Spleen (tissue), 11 donors: ENCODE results near the gene BHMT. TPM values are rescaled to one million over a fixed set of nuclear protein-coding genes. Genes with fewer than 3 reads are reported as not detected.

Experiments
- DNase-seq: peaks from one replicate; pipeline ENCODE4 v3.0.0-alpha.2; 2020
- H3K27ac ChIP-seq, 8 donors: fragments of 200-600 bp; sonication (generic) in 7 of 8; 1 replicate in 4 of 8; 2 replicates in 4 of 8; pipeline versions ENCODE4 v1.5.0 to v1.8.0; 2016 to 2021; ENCODE audit warnings: inconsistent platforms in 4 of 8, mild to moderate bottlenecking in 4 of 8, moderate library complexity in 1 of 8
- H3K27me3 ChIP-seq, 7 donors: fragments of 200-600 bp; sonication (generic) in 6 of 7; replicated peaks in 1 of 7; 1 replicate in 4 of 7; 2 replicates in 3 of 7; pipeline versions ENCODE4 v1.5.0 to v1.8.0; 2016 to 2021; ENCODE audit warnings: inconsistent platforms in 3 of 7, mild to moderate bottlenecking in 1 of 7
- H3K36me3 ChIP-seq, 6 donors: fragments of 200-600 bp; sonication (generic) in 5 of 6; 1 replicate in 4 of 6; 2 replicates in 2 of 6; pipeline versions ENCODE4 v1.5.0 to v1.8.0; 2016 to 2021; ENCODE audit warnings: inconsistent platforms in 2 of 6
- H3K4me1 ChIP-seq, 6 donors: fragments of 200-600 bp; sonication (generic) in 5 of 6; 1 replicate in 3 of 6; 2 replicates in 3 of 6; pipeline versions ENCODE4 v1.5.0 to v1.8.0; 2016 to 2021; ENCODE audit warnings: inconsistent platforms in 3 of 6
- H3K4me3 ChIP-seq, 8 donors: fragments of 200-600 bp; sonication (generic) in 7 of 8; 1 replicate in 4 of 8; 2 replicates in 4 of 8; pipeline versions ENCODE4 v1.5.0 to v1.8.0; 2016 to 2021; ENCODE audit warnings: inconsistent platforms in 4 of 8, mild to moderate bottlenecking in 4 of 8, moderate library complexity in 2 of 8
- H3K9me3 ChIP-seq, 8 donors: fragments of 200-600 bp; sonication (generic) in 7 of 8; 1 replicate in 4 of 8; 2 replicates in 4 of 8; pipeline versions ENCODE4 v1.5.0 to v1.8.0; 2016 to 2021; ENCODE audit warnings: inconsistent platforms in 4 of 8
- CTCF ChIP-seq, 11 experiments: fragments of 200-600 bp in 7 of 11; fragments of 450-650 bp in 4 of 11; sonication (generic) in 4 of 11; IDR thresholded peaks in 8 of 11; conservative IDR thresholded peaks in 3 of 11; 1 replicate in 7 of 11; 2 replicates in 4 of 11; pipeline versions ENCODE4 v1.4.0 to v1.8.0; 2016 to 2021; ENCODE audit warnings: antibody characterized with exemption in 11 of 11, inconsistent platforms in 4 of 11, mild to moderate bottlenecking in 1 of 11
- POLR2A ChIP-seq, 3 donors: fragments of 450-650 bp; IDR thresholded peaks; one replicate each; pipeline ENCODE4 v1.5.1; 2017; ENCODE audit warnings: antibody characterized with exemption in 3 of 3, mild to moderate bottlenecking in 1 of 3
- POLR2AphosphoS5 ChIP-seq, 3 donors: sonication (generic); formaldehyde crosslinking; IDR thresholded peaks; one replicate each; pipeline ENCODE4 v1.5.1; 2017; ENCODE audit warnings: antibody characterized with exemption in 3 of 3
- WGBS, 5 donors: extraction: QIAGEN DNeasy Blood & Tissue Kit in 3 of 5; methylation state at CpG; one replicate each; pipeline versions ENCODE4 v1.1.5 to v1.1.7; 2013 to 2018; 5-methylcytosine and 5-hydroxymethylcytosine counted together
- intact Hi-C: fragments of 100-400 bp; cut with DNase I; formaldehyde crosslinking; loops from one replicate; pipeline ENCODE4 v1.15.0; 2023; ENCODE audit warnings: low total_unique reads
- polyA plus RNA-seq, 3 donors: library from polyadenylated mRNA; stranded (reverse); fragments of 200-250 nt; gene quantifications; one replicate each; pipeline ENCODE4 v1.2.1, GENCODE V29; 2013
- total RNA-seq, 7 donors: library from RNA; depleted of rRNA in 3 of 7; stranded (reverse); fragments of >200 nt in 3 of 7; fragmentation: NEBNext Ultra II Directional in 4 of 7; extraction: Animal tissue kit (Norgen Biotek cat#: 25700) in 4 of 7; gene quantifications; one replicate each; pipeline versions ENCODE4 v1.1.0 to v1.2.1, GENCODE V29; 2016 to 2021
- donor health status: healthy with polysubstance abuse.
- donor health status: DM: no; HTN: no; CAD: no; lungs with moderate emphysema.
- donor health status: DM: no; HTN: no; CAD: no.
- donor health status: Bipolar disorder and iron deficiency.
- donor health status: healthy.
- donor health status: DM: no; HTN: no; CAD: no.
- donor health status: DM: yes; HTN: yes; CAD: no.

Gene BHMT
- total and polyA plus RNA-seq, 10 donors: not detected

- no peaks in the 10 kb centered on the region for H3K9me3 ChIP-seq
- DNase-seq: no peak
- no peaks in the 10 kb centered on the region for H3K4me1 ChIP-seq
- no peak overlapping the region for H3K27ac ChIP-seq
- H3K27me3 ChIP-seq: no peaks in the 10 kb centered on the region
- H3K36me3 ChIP-seq: no peaks in the 10 kb centered on the region
- intact Hi-C loops: no loop called here
- TF ChIP-seq CTCF (IDR thresholded peaks at IDR 0.05 in 8 of 11, conservative IDR thresholded peaks at IDR 0.05 in 3 of 11): no peak
- 73 to 84% (median 77%) methylated on average over 4 of the region's 4 CpGs for WGBS, 5 donors
- no peak overlapping the region for H3K4me3 ChIP-seq
Observed at GRCh38 chr5:79088507-79088906, 23.1 kb upstream of the BHMT start.

DNA sequence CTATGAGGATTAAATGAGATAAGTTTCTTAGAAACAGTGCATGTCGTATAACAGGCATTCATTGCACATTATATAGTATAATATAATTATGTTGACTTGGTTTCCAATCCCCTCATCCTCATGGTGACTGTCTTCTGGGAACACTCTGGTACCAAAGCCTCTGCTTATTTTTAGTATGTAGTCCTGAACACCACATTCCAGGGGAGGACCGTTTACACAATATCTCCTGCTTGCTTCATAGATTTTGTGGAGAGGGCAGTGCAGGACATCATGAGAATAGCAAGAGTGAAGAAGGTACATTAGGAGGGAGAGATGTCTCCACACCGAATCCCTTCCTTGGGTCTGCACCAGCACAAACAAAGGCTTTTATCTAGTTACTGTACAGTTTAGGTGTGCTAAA is 20.5 kb upstream of the BHMT start:
- TF ChIP-seq POLR2A (IDR thresholded peaks at IDR 0.05) (no peak), POLR2AphosphoS5 (IDR thresholded peaks at IDR 0.05) (no peak), CTCF (IDR thresholded peaks at IDR 0.05 in 8 of 11, conservative IDR thresholded peaks at IDR 0.05 in 3 of 11) (no peak)
- 59 to 90% (median 68%) methylated on average over 3 of the region's 3 CpGs for WGBS, 5 donors
- DNase-seq: no peak
- H3K9me3 ChIP-seq: no peaks in the 10 kb centered on the region
- H3K27ac ChIP-seq: no peak overlapping the region
- no peaks in the 10 kb centered on the region for H3K4me1 ChIP-seq
- H3K27me3 ChIP-seq: no peaks in the 10 kb centered on the region
- intact Hi-C loops: no loop called here
- H3K4me3 ChIP-seq: no peak overlapping the region
- no peaks in the 10 kb centered on the region for H3K36me3 ChIP-seq

DNA sequence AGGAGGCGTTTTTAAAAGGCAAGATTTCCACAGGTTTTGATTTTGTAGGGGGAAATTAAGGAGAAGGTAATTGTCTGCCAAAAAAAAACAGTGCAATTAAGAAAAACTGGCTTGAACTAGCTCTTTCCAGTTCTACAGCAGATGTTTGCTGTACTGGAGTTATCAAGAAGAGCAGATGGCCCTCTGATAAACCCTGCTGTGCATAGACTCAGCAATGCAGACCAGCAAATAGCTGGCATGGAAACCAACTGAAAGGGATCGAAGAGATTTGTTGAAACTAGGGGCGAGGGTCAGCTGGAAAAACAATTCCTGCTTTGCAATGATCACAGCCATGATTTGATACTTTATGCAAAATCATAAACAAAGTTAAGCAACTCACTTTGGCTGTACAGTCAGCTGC is 17.8 kb upstream of the BHMT start:
- no peak overlapping the region for H3K27ac ChIP-seq
- intact Hi-C loops: no loop called here
- TF ChIP-seq POLR2A (IDR thresholded peaks at IDR 0.05): no peak
- no peak for TF ChIP-seq POLR2AphosphoS5 (IDR thresholded peaks at IDR 0.05)
- no peak for TF ChIP-seq CTCF (IDR thresholded peaks at IDR 0.05 in 8 of 11, conservative IDR thresholded peaks at IDR 0.05 in 3 of 11)
- no peaks in the 10 kb centered on the region for H3K36me3 ChIP-seq
- 72 to 80% (median 77%) methylated on average over 3 of the region's 3 CpGs for WGBS, 5 donors
- no peak for DNase-seq
- no peaks in the 10 kb centered on the region for H3K9me3 ChIP-seq
- H3K4me3 ChIP-seq: no peak overlapping the region
- no peaks in the 10 kb centered on the region for H3K4me1 ChIP-seq
- H3K27me3 ChIP-seq: no peaks in the 10 kb centered on the region

DNA sequence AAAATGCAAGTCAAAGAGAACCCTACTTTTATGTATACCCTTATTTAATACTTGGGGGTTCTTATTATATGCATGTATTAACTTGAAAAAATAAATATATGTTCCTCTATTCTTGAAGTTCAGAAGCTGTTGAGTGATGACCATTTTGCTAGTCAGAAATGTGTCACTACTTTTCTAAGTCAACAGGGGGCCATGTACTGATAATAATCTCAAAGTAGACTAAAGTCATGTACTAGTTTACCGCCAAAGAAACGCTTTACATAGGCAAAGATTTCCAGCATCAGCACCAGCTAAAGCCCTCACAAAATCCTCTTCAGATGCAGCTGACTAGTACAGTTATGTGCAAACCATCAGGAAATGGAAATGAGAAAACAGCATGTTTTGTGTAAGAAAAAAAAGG is 5.7 kb upstream of the BHMT start:
- no peak overlapping the region for H3K27ac ChIP-seq
- H3K9me3 ChIP-seq: peaks cover 0 to 5% (median 0%) of the 10 kb centered on the region in 8 donors
- no peak for TF ChIP-seq POLR2AphosphoS5 (IDR thresholded peaks at IDR 0.05)
- no peak overlapping the region for H3K4me3 ChIP-seq
- H3K36me3 ChIP-seq: no peaks in the 10 kb centered on the region
- H3K4me1 ChIP-seq: no peaks in the 10 kb centered on the region
- no peak for DNase-seq
- WGBS, 5 donors: 93 to 96% (median 95%) methylated on average over 2 of the region's 2 CpGs
- intact Hi-C loops: no loop called here
- peaks cover 0 to 34% (median 18%) of the 10 kb centered on the region in 7 donors for H3K27me3 ChIP-seq
